CD8-positive, alpha-beta memory T cell (primary cell): ENCODE data around the gene JUP. TPM values are rescaled to one million over a fixed set of nuclear protein-coding genes. Genes with fewer than 3 reads are reported as not detected.
A peak's percentile ranks its signal among the peaks of the same experiment; 100 is the strongest.

Experiments
- CTCF ChIA-PET: fragments of 350-600 bp; sonication (Branson Sonifier 250); formaldehyde crosslinking; loops from one replicate; lab custom pipeline; 2021; ENCODE audit warnings: antibody characterized with exemption; lab: Charles Lee
- POLR2A ChIA-PET: fragments of 350-600 bp; sonication (Branson Sonifier 250); formaldehyde crosslinking; loops from one replicate; lab custom pipeline; 2021; ENCODE audit warnings: antibody characterized with exemption; lab: Charles Lee
- DNase-seq, 5 donors: peaks; one replicate each; pipeline versions ENCODE4 v3.0.0 to v3.0.0-alpha.2; 2020 to 2022; ENCODE audit warnings: mixed read lengths in 1 of 5
- H3K27ac ChIP-seq: one replicate; pipeline ENCODE4 v1.7.0; 2013; ENCODE audit warnings: low read depth, mild to moderate bottlenecking, low read length, moderate library complexity
- H3K27me3 ChIP-seq: 2 replicates; pipeline ENCODE4 v1.7.0; 2013; ENCODE audit warnings: low read length, mild to moderate bottlenecking; ENCODE audit not compliant: insufficient read depth, poor library complexity, severe bottlenecking
- H3K36me3 ChIP-seq: 2 replicates; pipeline ENCODE4 v1.7.0; 2013; ENCODE audit warnings: mild to moderate bottlenecking, low read length, moderate library complexity; ENCODE audit not compliant: insufficient read depth
- H3K4me1 ChIP-seq: 2 replicates; pipeline ENCODE4 v1.7.0; 2013; ENCODE audit warnings: mild to moderate bottlenecking, low read length, moderate library complexity; ENCODE audit not compliant: insufficient read depth
- H3K4me3 ChIP-seq: 2 replicates; pipeline ENCODE4 v1.7.0; 2013; ENCODE audit warnings: mild to moderate bottlenecking, low read length
- H3K9me3 ChIP-seq: 2 replicates; pipeline ENCODE4 v1.7.0; 2013; ENCODE audit warnings: mild to moderate bottlenecking, low read length
- H3K27ac Mint-ChIP-seq, 8 donors: one replicate each; pipeline ENCODE4 v1.8.0; 2020 to 2021; ENCODE audit warnings: mixed read lengths in 8 of 8, mild to moderate bottlenecking in 6 of 8, inconsistent platforms in 3 of 8, moderate library complexity in 3 of 8
- H3K27me3 Mint-ChIP-seq, 2 donors: one replicate each; pipeline ENCODE4 v1.8.0; 2020 to 2021; ENCODE audit warnings: mixed read lengths in 2 of 2, mild to moderate bottlenecking in 1 of 2, moderate library complexity in 1 of 2
- H3K36me3 Mint-ChIP-seq, 3 donors: one replicate each; pipeline ENCODE4 v1.8.0; 2020 to 2021; ENCODE audit warnings: mixed read lengths in 3 of 3, inconsistent platforms in 1 of 3, mild to moderate bottlenecking in 1 of 3
- H3K4me1 Mint-ChIP-seq, 3 donors: one replicate each; pipeline ENCODE4 v1.8.0; 2020 to 2021; ENCODE audit warnings: mixed read lengths in 3 of 3, inconsistent platforms in 1 of 3, mild to moderate bottlenecking in 1 of 3
- H3K4me3 Mint-ChIP-seq, 7 donors: one replicate each; pipeline ENCODE4 v1.8.0; 2020 to 2021; ENCODE audit warnings: mixed read lengths in 7 of 7, mild to moderate bottlenecking in 6 of 7, moderate library complexity in 4 of 7, inconsistent platforms in 2 of 7
- H3K9me3 Mint-ChIP-seq, 5 donors: one replicate each; pipeline ENCODE4 v1.8.0; 2020 to 2022; ENCODE audit warnings: mixed read lengths in 5 of 5, mild to moderate bottlenecking in 3 of 5, moderate library complexity in 2 of 5, inconsistent platforms in 1 of 5
- polyA plus RNA-seq: library from polyadenylated mRNA; unstranded; fragments of 300-500 nt; fragmentation: Illumina TruSeq; gene quantifications from one replicate; pipeline ENCODE4 v1.2.3, GENCODE V29; 2021
- total RNA-seq, 2 experiments: library from RNA; stranded (reverse); gene quantifications; one replicate each; pipeline ENCODE4 v1.2.3, GENCODE V29; 2021

JUP gene
- total and polyA plus RNA-seq, 3 experiments from 2014 or later = 0.33 to 0.35 TPM; not detected in 1

- ChIA-PET CTCF (no interaction called here), POLR2A (no interaction called here)
- peaks cover 0 to 2% (median 0%) of the 10 kb centered on the region in 5 donors for H3K9me3 Mint-ChIP-seq
- Histone ChIP-seq H3K27me3 (no peaks in the 10 kb centered on the region), H3K9me3 (no peaks in the 10 kb centered on the region), H3K4me3 (no peak overlapping the region), H3K27ac (no peak overlapping the region), H3K36me3 (no peaks in the 10 kb centered on the region), H3K4me1 (no peaks in the 10 kb centered on the region)
- H3K27me3 Mint-ChIP-seq = peaks cover 0 to 22% of the 10 kb centered on the region in 2 donors
- no peak for DNase-seq
- H3K4me1 Mint-ChIP-seq = no peaks in the 10 kb centered on the region
- H3K27ac Mint-ChIP-seq = no peak overlapping the region
- no peaks in the 10 kb centered on the region for H3K36me3 Mint-ChIP-seq
- H3K4me3 Mint-ChIP-seq = no peak overlapping the region
Measured at GRCh38 chr17:41773731-41774193, 12.7 kb downstream of the JUP start.

GRCh38 chr17:41773190-41773588 is 13.3 kb downstream of the JUP start:
- no peaks in the 10 kb centered on the region for H3K36me3 Mint-ChIP-seq
- peaks cover 0 to 22% of the 10 kb centered on the region in 2 donors for H3K27me3 Mint-ChIP-seq

GRCh38 chr17:41772586-41773189 is 13.8 kb downstream of the JUP start:
- peak overlapping the region in 1 of 8 donors; percentile 58 for H3K27ac Mint-ChIP-seq
- no peaks in the 10 kb centered on the region for H3K9me3 ChIP-seq
- H3K36me3 ChIP-seq = no peaks in the 10 kb centered on the region
- no peaks in the 10 kb centered on the region for H3K36me3 Mint-ChIP-seq
- H3K27me3 ChIP-seq = no peaks in the 10 kb centered on the region
- CTCF ChIA-PET = no interaction called here
- POLR2A ChIA-PET = no interaction called here
- peaks cover 0 to 2% (median 0%) of the 10 kb centered on the region in 5 donors for H3K9me3 Mint-ChIP-seq
- H3K27ac ChIP-seq = no peak overlapping the region
- H3K27me3 Mint-ChIP-seq = peaks cover 0 to 22% of the 10 kb centered on the region in 2 donors
- H3K4me3 Mint-ChIP-seq = no peak overlapping the region
- no peaks in the 10 kb centered on the region for H3K4me1 ChIP-seq
- no peak for DNase-seq
- H3K4me1 Mint-ChIP-seq = no peaks in the 10 kb centered on the region
- H3K4me3 ChIP-seq = no peak overlapping the region

More at GRCh38 chr17:41773190-41773588, 13.3 kb downstream of the JUP start:
- Histone ChIP-seq H3K4me3 (no peak overlapping the region), H3K36me3 (no peaks in the 10 kb centered on the region), H3K9me3 (no peaks in the 10 kb centered on the region), H3K27me3 (no peaks in the 10 kb centered on the region), H3K4me1 (no peaks in the 10 kb centered on the region), H3K27ac (no peak overlapping the region)
- ChIA-PET CTCF (no interaction called here), POLR2A (no interaction called here)
- no peak overlapping the region for H3K4me3 Mint-ChIP-seq
- H3K9me3 Mint-ChIP-seq = peaks cover 0 to 2% (median 0%) of the 10 kb centered on the region in 5 donors
- H3K4me1 Mint-ChIP-seq = no peaks in the 10 kb centered on the region
- H3K27ac Mint-ChIP-seq = no peak overlapping the region
- DNase-seq = no peak

- Mint-ChIP-seq H3K27ac (no peak overlapping the region), H3K4me1 (no peaks in the 10 kb centered on the region), H3K36me3 (no peaks in the 10 kb centered on the region), H3K4me3 (no peak overlapping the region), H3K9me3 (peaks cover 0 to 2% (median 0%) of the 10 kb centered on the region in 5 donors), H3K27me3 (peaks cover 0 to 22% of the 10 kb centered on the region in 2 donors)
- Histone ChIP-seq H3K4me3 (no peak overlapping the region), H3K9me3 (no peaks in the 10 kb centered on the region), H3K4me1 (no peaks in the 10 kb centered on the region), H3K27ac (no peak overlapping the region), H3K27me3 (no peaks in the 10 kb centered on the region), H3K36me3 (no peaks in the 10 kb centered on the region)
- no peak for DNase-seq
- POLR2A ChIA-PET = no interaction called here
- CTCF ChIA-PET = no interaction called here
Measured at GRCh38 chr17:41772218-41772585, 14.3 kb downstream of the JUP start.

- H3K36me3 ChIP-seq = no peaks in the 10 kb centered on the region
- H3K27ac Mint-ChIP-seq = no peak overlapping the region
- DNase-seq = no peak
- peaks cover 0 to 2% (median 0%) of the 10 kb centered on the region in 5 donors for H3K9me3 Mint-ChIP-seq
- H3K4me1 ChIP-seq = no peaks in the 10 kb centered on the region
- POLR2A ChIA-PET = no interaction called here
- H3K27me3 ChIP-seq = no peaks in the 10 kb centered on the region
- H3K4me3 ChIP-seq = no peak overlapping the region
- H3K27ac ChIP-seq = no peak overlapping the region
- H3K4me3 Mint-ChIP-seq = no peak overlapping the region
- H3K27me3 Mint-ChIP-seq = peaks cover 0 to 22% of the 10 kb centered on the region in 2 donors
- no peaks in the 10 kb centered on the region for H3K4me1 Mint-ChIP-seq
- H3K36me3 Mint-ChIP-seq = no peaks in the 10 kb centered on the region
- CTCF ChIA-PET = no interaction called here
- H3K9me3 ChIP-seq = no peaks in the 10 kb centered on the region
Measured at GRCh38 chr17:41771389-41772206, 14.9 kb downstream of the JUP start.

GRCh38 chr17:41769985-41770384 is 16.5 kb downstream of the JUP start:
- Mint-ChIP-seq H3K4me1 (no peaks in the 10 kb centered on the region), H3K27ac (no peak overlapping the region), H3K36me3 (no peaks in the 10 kb centered on the region), H3K27me3 (peaks cover 0 to 10% of the 10 kb centered on the region in 2 donors), H3K9me3 (no peaks in the 10 kb centered on the region), H3K4me3 (no peak overlapping the region)
- no peak for DNase-seq
- Histone ChIP-seq H3K4me1 (no peaks in the 10 kb centered on the region), H3K27me3 (no peaks in the 10 kb centered on the region), H3K4me3 (no peak overlapping the region), H3K36me3 (no peaks in the 10 kb centered on the region), H3K9me3 (no peaks in the 10 kb centered on the region), H3K27ac (no peak overlapping the region)
- POLR2A ChIA-PET = no interaction called here
- CTCF ChIA-PET = no interaction called here

GRCh38 chr17:41769346-41769862 is 17.1 kb downstream of the JUP start:
- Histone ChIP-seq H3K9me3 (no peaks in the 10 kb centered on the region), H3K4me3 (no peak overlapping the region), H3K4me1 (no peaks in the 10 kb centered on the region), H3K36me3 (no peaks in the 10 kb centered on the region), H3K27me3 (no peaks in the 10 kb centered on the region), H3K27ac (no peak overlapping the region)
- Mint-ChIP-seq H3K27ac (no peak overlapping the region), H3K4me3 (no peak overlapping the region), H3K36me3 (no peaks in the 10 kb centered on the region), H3K27me3 (peaks cover 0 to 10% of the 10 kb centered on the region in 2 donors), H3K4me1 (no peaks in the 10 kb centered on the region), H3K9me3 (no peaks in the 10 kb centered on the region)
- no peak for DNase-seq
- POLR2A ChIA-PET = no interaction called here
- CTCF ChIA-PET = interaction anchor here (1.2 kb wide), 1 partner anchor 42 kb away, joined by 3 read pairs; the partner anchor contains the start of gene P3H4

GRCh38 chr17:41768682-41769288 is 17.7 kb downstream of the JUP start:
- Mint-ChIP-seq H3K4me1 (no peaks in the 10 kb centered on the region), H3K9me3 (no peaks in the 10 kb centered on the region), H3K4me3 (no peak overlapping the region), H3K27me3 (peaks cover 0 to 8% of the 10 kb centered on the region in 2 donors), H3K27ac (no peak overlapping the region), H3K36me3 (no peaks in the 10 kb centered on the region)
- Histone ChIP-seq H3K4me3 (no peak overlapping the region), H3K27ac (no peak overlapping the region), H3K4me1 (no peaks in the 10 kb centered on the region), H3K27me3 (no peaks in the 10 kb centered on the region), H3K36me3 (no peaks in the 10 kb centered on the region), H3K9me3 (no peaks in the 10 kb centered on the region)
- DNase-seq = no peak
- ChIA-PET CTCF (interaction anchor here (1.2 kb wide), 1 partner anchor 43 kb away, joined by 3 read pairs; the partner anchor contains the start of gene P3H4), POLR2A (no interaction called here)
